ENCODE measurements around the gene SCYL1. TPM values are rescaled to one million over a fixed set of nuclear protein-coding genes. Genes with fewer than 3 reads are reported as not detected.

Gene SCYL1
- total and polyA plus RNA-seq, 2 experiments from 2014 or later: 52.7 to 66.1 TPM

DNA sequence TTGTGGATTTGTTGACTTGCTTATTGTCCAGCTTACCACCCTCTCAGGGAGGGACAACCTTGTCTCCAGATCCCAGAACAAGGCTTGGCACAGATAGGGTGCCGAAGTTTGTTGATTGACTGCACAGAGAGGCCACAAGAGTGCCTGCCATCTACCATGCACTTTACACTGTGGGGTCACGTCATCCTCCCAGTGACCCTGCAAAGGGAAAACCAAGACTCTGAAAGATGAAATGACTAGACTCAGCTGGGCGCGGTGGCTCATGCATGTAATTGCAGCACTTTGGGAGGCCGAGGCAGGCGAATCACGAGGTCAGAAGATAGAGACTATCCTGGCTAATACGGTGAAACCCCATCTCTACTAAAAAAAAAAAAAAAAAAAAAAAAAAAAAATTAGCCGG is 37.9 kb downstream of the SCYL1 start (continued):
- TF ChIP-seq EZH2phosphoT487 (IDR thresholded peaks at IDR 0.05; ENCODE audit: unreplicated experiment) (no peak), EZH2 (IDR thresholded peaks at IDR 0.05; ENCODE audit: low read depth, unreplicated experiment) (no peak)
- TF ChIP-seq, protein P1, sequence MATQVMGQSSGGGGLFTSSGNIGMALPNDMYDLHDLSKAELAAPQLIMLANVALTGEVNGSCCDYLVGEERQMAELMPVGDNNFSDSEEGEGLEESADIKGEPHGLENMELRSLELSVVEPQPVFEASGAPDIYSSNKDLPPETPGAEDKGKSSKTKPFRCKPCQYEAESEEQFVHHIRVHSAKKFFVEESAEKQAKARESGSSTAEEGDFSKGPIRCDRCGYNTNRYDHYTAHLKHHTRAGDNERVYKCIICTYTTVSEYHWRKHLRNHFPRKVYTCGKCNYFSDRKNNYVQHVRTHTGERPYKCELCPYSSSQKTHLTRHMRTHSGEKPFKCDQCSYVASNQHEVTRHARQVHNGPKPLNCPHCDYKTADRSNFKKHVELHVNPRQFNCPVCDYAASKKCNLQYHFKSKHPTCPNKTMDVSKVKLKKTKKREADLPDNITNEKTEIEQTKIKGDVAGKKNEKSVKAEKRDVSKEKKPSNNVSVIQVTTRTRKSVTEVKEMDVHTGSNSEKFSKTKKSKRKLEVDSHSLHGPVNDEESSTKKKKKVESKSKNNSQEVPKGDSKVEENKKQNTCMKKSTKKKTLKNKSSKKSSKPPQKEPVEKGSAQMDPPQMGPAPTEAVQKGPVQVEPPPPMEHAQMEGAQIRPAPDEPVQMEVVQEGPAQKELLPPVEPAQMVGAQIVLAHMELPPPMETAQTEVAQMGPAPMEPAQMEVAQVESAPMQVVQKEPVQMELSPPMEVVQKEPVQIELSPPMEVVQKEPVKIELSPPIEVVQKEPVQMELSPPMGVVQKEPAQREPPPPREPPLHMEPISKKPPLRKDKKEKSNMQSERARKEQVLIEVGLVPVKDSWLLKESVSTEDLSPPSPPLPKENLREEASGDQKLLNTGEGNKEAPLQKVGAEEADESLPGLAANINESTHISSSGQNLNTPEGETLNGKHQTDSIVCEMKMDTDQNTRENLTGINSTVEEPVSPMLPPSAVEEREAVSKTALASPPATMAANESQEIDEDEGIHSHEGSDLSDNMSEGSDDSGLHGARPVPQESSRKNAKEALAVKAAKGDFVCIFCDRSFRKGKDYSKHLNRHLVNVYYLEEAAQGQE (IDR thresholded peaks at IDR 0.05; ENCODE audit: unreplicated experiment): no peak

- no peaks in the 10 kb centered on the region for H3K36me3 Mint-ChIP-seq (ENCODE audit: low read depth)
- H3K4me1 ChIP-seq (ENCODE audit: insufficient read depth): peaks cover 28% of the 10 kb centered on the region
- H3K27me3 Mint-ChIP-seq (ENCODE audit: insufficient read depth, low read depth, poor library complexity): peaks cover 17% of the 10 kb centered on the region
Measured at GRCh38 chr11:65563601-65564000, 38.7 kb downstream of the SCYL1 start.

More at GRCh38 chr11:65563601-65564000, 38.7 kb downstream of the SCYL1 start:
- no peak overlapping the region for H3K4me3 Mint-ChIP-seq
- DNase-seq (ENCODE audit: low spot score) (no peak), ATAC-seq (no peak)
- Histone ChIP-seq H3K27ac (ENCODE audit: low read depth) (no peak overlapping the region), H3F3A (replicated peaks; ENCODE audit: low read depth) (peaks cover 6% of the 10 kb centered on the region; the same call in 1 of the 2 replicates), H3K9me2 (ENCODE audit: insufficient read depth) (no peaks in the 10 kb centered on the region), H3K36me3 (ENCODE audit: insufficient read depth) (no peaks in the 10 kb centered on the region), H4K20me1 (replicated peaks; ENCODE audit: insufficient read depth) (no peaks in the 10 kb centered on the region), H3K4me2 (no peak overlapping the region), H3K4me3 (no peak overlapping the region), H3K27me3 (ENCODE audit: insufficient read depth) (peaks cover 20% of the 10 kb centered on the region), H2AFZ (no peak overlapping the region), H3K79me2 (replicated peaks; ENCODE audit: insufficient read depth) (no peaks in the 10 kb centered on the region)
- H3K9me3 Mint-ChIP-seq: no peaks in the 10 kb centered on the region
- no peak for TF ChIP-seq ZNF331 (CRISPR knock-in tag; IDR thresholded peaks at IDR 0.05; ENCODE audit: low read depth)
- no peak for TF ChIP-seq POLR2AphosphoS5 (IDR thresholded peaks at IDR 0.05; ENCODE audit: low read depth)
- no peak for TF ChIP-seq NANOG (IDR thresholded peaks at IDR 0.05; ENCODE audit: borderline replicate concordance)
- no peak for TF ChIP-seq EZH2phosphoT487 (IDR thresholded peaks at IDR 0.05; ENCODE audit: unreplicated experiment)
- TF ChIP-seq CTCF (conservative IDR thresholded peaks at IDR 0.05; ENCODE audit: low read depth in 2 of 2): no peak
- no peak for TF ChIP-seq ZNF114 (CRISPR knock-in tag; IDR thresholded peaks at IDR 0.05)
- TF ChIP-seq EZH2 (IDR thresholded peaks at IDR 0.05; ENCODE audit: low read depth, unreplicated experiment): no peak
- no peak for TF ChIP-seq ZNF462 (CRISPR knock-in tag; IDR thresholded peaks at IDR 0.05)
- TF ChIP-seq, protein P2, sequence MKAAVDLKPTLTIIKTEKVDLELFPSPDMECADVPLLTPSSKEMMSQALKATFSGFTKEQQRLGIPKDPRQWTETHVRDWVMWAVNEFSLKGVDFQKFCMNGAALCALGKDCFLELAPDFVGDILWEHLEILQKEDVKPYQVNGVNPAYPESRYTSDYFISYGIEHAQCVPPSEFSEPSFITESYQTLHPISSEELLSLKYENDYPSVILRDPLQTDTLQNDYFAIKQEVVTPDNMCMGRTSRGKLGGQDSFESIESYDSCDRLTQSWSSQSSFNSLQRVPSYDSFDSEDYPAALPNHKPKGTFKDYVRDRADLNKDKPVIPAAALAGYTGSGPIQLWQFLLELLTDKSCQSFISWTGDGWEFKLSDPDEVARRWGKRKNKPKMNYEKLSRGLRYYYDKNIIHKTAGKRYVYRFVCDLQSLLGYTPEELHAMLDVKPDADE (IDR thresholded peaks at IDR 0.05): no peak
- H3K4me1 Mint-ChIP-seq: peaks cover 24% of the 10 kb centered on the region
- H3K27ac Mint-ChIP-seq: no peak overlapping the region
